A549 treated with Hydrocortisone at 1 μM for 4 hours (cell line): ENCODE measurements around the gene PLSCR1. TPM values are rescaled to one million over a fixed set of nuclear protein-coding genes. Genes with fewer than 3 reads are reported as not detected.

Experiments used
- total RNA-seq: library from RNA; stranded (reverse); fragments of 200-300 nt; extraction: Qiagen RNA extraction; gene quantifications from 5 replicates; pipeline ENCODE4 v1.2.3, GENCODE V29; 2022

PLSCR1 gene, protein sequence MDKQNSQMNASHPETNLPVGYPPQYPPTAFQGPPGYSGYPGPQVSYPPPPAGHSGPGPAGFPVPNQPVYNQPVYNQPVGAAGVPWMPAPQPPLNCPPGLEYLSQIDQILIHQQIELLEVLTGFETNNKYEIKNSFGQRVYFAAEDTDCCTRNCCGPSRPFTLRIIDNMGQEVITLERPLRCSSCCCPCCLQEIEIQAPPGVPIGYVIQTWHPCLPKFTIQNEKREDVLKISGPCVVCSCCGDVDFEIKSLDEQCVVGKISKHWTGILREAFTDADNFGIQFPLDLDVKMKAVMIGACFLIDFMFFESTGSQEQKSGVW
- 44.5 to 47.5 TPM (median 45.3 TPM) in 5 replicates for total RNA-seq

DNA sequence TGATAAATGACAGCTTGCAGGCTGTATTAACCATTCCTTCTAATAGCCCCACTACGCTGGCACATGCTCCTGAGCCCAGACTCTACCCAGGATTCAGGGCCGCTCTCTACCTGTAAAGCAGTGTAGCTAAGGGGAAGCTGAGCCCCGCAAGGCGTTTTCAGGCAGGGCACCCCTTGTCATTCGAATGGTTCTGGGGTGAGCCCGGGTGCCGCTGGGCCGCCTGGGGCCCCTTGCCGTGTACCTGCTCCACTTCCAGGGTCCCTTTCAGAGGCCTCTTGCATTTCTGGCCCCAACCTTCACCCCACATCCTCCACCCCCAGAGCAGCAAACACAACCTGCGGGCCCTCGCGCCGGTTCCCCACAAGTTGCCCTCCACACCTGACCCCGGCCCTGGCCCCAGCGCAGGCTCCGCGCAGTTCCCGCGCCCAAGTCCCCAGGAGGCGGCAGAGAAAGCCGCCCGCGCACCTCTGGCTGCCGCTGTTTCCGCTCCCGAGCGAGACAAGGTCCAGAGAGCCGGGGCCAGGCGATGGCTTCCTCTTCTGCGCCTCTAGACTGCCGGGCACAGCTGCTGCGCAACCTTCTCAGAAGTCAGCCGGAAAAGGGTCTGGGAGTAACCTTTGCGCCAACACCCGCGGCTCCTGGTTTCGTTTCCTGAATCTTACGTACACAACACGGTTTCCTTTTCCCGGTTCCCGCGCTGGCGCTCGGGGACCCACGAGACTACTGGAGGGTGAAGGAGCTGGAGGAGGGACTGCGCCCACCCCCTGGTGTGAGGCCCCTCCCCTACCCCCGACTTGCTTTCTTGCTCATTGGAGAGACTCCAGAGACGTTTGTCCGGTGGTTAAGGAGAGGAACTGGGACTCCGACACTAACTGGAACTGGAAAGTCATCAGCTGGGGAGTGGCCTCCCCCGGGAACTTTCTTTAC, at the start of gene PLSCR1:
TSS of gene PLSCR1 (minus strand) at position 606 of the 927 bp plus-strand sequence. CDS start 8,055 bp downstream, outside the sequence.

DNA sequence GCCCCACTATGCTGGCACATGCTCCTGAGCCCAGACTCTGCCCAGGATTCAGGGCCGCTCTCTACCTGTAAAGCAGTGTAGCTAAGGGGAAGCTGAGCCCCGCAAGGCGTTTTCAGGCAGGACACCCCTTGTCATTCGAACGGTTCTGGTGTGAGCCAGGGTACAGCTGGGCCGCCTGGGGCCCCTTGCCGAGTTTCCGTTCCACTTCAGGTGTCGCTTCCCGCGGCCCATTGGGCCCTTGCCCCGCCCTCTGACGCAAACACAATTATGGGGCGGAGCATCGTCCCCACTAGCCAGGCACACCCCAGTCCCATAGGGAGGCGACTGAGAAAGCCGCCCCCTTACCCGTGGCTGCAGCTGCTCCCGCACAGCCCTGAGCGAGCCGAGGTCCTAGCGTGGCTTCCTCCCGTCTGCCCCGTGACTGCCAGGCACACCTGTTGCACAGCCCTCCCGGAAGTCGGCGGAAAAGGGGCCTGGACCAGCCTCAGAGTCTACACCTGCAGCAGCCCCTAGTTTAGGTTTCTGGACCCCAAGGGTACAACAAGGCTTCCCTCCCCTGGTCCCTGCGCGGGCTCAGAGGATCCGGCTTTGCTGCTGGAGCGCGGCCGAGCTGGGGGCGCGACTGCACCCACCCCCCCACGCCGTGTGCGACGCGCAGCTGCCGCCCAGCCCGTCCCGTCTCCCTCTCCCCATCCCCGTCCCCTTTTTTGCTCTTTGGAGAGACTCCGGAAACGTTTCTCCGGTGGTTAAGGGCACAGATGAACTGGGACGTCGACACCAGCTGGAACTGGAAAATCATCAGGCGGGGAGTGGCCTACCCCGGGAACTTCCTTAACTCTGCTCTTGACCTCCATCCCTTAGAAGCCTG, 75.0 kb downstream of the PLSCR1 start, which contains the start of gene PLSCR2:
TSS of gene PLSCR2 (minus strand) at position 412 of the 868 bp plus-strand sequence. CDS start 9,657 bp downstream, outside the sequence.

Other genes starting within 250 kb of the PLSCR1 start
- 0.11 TPM in 1 of 5 replicates, not detected in the others for gene PLSCR2, start 75.0 kb downstream of the PLSCR1 start, total RNA-seq
- gene PLSCR5, start 60.7 kb upstream of the PLSCR1 start, total RNA-seq = not detected in 5 replicates